ENCODE measurements around the gene ROPN1L.

ROPN1L gene

DNA sequence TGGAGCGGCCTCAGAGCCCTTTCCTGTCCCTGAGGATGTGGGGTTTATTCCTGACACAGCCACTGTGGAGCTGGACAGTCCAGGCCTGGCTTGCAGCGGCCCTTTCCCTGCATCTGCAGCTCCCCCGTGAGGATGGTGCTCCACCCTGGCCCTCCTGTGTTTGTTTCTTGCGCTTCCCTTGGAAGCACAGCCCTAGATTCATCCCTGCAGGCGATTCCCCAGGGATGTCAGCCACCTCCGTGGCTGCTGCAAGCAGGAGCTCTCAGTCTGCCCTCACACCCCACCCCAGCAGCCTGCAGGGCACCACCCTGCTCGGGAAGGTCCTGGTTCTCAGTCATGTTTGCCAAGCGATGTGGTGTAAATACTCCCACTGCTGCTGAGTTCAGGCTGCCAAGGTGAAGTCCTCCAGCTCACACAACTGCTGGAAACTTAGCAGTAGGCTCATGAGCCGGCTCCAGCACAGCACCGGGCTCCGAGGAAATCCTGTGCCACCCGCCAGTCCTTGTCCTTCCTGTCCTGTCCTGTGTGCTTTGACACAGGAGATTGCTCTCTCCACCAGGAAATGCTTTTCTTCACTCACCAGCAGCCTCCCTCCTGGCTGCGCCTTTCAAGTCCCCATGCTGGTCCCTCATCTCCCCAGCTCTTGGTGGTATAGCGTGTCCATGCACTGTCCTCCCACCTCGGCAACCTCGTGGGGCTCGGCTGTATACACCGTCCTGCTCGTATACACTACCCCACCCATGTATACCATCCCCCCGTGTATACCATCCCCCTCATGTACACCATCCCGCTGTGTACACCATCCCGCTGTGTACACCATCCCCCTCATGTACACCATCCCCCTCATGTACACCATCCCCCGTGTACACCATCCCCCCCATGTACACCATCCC lies 16.2 kb downstream of the ROPN1L start:
- H3K36me3 Mint-ChIP-seq: no peaks in the 10 kb centered on the region
- H3K9me3 Mint-ChIP-seq: no peaks in the 10 kb centered on the region
- ATAC-seq (ENCODE audit: low read depth) (no peak), DNase-seq (ENCODE audit: low spot score in 2 of 2) (no peak)
- no peak overlapping the region for H3K4me3 Mint-ChIP-seq
- no peak overlapping the region for H3K27ac Mint-ChIP-seq
- no peaks in the 10 kb centered on the region for H3K27me3 Mint-ChIP-seq
- H3K4me1 Mint-ChIP-seq: peaks cover 3% of the 10 kb centered on the region

DNA sequence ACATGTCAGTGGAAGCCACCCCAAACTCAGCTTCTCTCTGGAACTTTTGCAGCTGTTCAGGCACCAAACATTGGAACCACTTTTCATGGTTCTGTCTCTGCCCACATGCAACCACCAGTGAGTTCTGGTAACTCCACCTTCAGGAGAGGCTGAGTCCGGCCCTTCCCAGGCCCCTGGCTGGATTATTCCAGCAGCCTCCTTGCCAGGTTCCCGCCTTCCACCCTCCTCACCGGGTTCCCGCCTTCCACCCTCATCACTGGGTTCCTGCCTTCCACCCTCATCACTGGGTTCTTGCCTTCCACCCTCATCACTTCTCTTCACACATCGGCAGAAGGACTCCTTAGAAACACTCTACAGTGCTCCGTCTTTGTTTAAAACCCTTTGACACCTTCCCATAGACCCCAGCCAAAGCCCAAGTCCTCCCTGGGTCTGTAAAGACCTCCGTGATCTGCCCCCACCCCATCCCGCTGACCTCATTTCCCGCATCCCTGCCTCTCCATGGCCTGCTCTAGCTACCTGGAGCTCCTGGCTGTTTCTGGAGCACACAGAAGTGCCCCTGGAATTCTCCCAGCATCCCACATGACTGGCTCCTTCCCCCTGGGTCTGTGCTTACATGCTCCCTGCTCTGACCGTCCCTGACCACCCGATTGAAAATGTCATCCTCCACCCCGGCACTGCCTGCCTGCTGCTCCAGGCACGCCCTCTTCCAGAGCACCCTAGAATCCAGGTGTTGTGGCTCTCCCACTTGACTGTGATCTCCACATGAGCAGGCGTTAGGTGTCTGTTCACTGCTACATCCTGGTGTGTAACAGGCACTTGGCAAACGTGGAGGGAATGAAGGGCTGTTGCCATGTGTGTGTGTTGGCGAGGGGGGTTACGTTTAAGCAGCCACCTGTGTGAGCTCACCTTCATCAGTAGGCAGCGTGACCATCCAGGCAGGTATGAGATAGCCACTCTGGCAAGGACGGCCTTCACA lies 17.7 kb downstream of the ROPN1L start:
- no peak for DNase-seq (ENCODE audit: low spot score in 2 of 2)
- Mint-ChIP-seq H3K36me3 (no peaks in the 10 kb centered on the region), H3K9me3 (no peaks in the 10 kb centered on the region), H3K4me3 (no peak overlapping the region), H3K4me1 (peaks cover 2% of the 10 kb centered on the region), H3K27me3 (peaks cover 4% of the 10 kb centered on the region), H3K27ac (peak overlapping the region; percentile 36)
- no peak for ATAC-seq (ENCODE audit: low read depth)

DNA sequence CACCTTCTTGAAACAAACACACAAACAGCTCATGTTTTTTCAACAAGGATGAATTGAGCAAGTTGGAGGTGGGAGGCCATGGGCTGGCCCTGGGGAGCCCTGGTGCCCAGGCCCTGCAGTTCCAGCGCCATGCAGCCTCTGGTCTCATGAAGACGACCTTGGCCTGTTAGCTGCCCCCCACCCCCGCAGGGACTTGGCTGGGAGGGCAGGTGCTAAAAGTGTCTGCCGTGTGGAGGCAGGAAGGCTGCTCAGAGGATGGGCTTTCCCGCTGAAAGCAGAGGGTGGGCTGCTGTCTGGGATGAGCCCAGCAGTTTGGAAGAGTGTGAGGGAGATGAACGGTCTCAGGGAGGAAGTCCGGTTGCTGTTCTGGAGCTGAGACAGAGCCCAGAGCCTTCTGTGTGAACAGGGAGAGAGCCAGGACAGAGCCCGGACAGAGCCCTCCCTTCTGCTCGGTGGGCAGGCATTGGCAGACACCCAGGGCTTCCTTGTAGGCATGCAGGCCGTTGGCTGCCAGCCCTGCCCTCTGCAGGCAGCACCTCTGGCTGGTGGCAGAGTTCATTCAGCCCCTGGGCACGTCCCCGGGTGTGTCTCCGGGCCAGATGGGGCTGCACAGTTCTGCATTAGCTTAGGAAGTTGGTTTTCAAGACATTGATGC lies 18.7 kb downstream of the ROPN1L start:
- H3K27me3 Mint-ChIP-seq: peaks cover 5% of the 10 kb centered on the region
- no peaks in the 10 kb centered on the region for H3K36me3 Mint-ChIP-seq
- DNase-seq (ENCODE audit: low spot score in 2 of 2) (no peak), ATAC-seq (ENCODE audit: low read depth) (no peak)
- H3K27ac Mint-ChIP-seq: no peak overlapping the region
- peaks cover under 1% of the 10 kb centered on the region for H3K4me1 Mint-ChIP-seq
- no peak overlapping the region for H3K4me3 Mint-ChIP-seq
- H3K9me3 Mint-ChIP-seq: no peaks in the 10 kb centered on the region

DNA sequence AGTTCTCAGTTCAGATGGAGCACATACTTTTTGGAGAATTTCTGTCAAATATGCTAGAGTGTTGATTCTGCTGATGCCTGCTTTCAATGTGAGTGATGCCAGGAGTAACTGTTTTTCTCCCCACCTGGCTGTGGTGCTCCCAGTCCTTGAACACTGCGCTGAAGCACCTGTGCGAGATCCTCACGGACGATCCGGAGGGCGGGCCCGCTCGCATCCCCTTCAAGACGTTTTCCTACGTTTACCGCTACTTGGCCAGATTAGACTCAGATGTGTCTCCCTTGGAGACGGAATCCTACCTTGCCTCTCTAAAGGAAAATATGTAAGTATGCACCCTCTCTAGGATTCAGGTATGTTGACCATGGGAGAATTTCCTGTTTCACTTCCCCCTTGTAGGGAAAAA lies 19.4 kb downstream of the ROPN1L start:
- Mint-ChIP-seq H3K4me1 (no peaks in the 10 kb centered on the region), H3K27ac (no peak overlapping the region), H3K27me3 (peaks cover 5% of the 10 kb centered on the region), H3K36me3 (no peaks in the 10 kb centered on the region), H3K9me3 (no peaks in the 10 kb centered on the region), H3K4me3 (no peak overlapping the region)
- ATAC-seq (ENCODE audit: low read depth) (no peak), DNase-seq (ENCODE audit: low spot score in 2 of 2) (no peak)

DNA sequence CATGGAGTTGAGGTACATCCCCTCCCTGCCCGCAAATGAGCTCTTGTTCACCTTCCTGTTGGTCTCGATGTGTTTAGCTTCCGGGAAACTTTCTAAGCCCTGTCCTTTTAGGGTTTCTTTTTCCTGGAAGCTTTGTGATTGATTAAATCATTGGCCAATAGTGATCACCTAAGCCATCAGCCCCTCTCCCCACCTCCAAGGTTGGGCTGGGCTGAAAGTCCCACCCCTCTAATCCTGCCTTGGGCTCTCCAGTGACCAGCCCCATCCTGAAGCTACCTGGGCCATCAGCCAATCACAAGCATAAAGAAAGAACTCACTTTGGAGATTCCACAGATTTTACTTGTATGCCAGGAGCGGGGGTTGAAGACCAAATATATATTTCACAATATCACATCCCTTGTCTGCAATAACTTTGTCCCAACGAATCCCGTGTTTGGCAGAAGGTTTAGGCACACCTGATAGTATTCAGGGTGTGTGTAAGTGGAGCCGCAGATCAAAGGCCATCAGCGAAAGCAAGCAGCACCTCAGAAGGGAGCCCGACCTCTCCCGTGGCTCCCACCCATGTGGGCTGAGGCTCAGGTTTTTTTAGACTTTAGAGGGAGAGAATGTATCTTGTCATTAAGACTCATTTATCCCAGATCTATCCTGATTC lies 20.4 kb downstream of the ROPN1L start:
- ATAC-seq (ENCODE audit: low read depth) (no peak), DNase-seq (ENCODE audit: low spot score in 2 of 2) (no peak)
- Mint-ChIP-seq H3K27me3 (peaks cover 5% of the 10 kb centered on the region), H3K36me3 (no peaks in the 10 kb centered on the region), H3K4me3 (no peak overlapping the region), H3K4me1 (no peaks in the 10 kb centered on the region), H3K27ac (no peak overlapping the region), H3K9me3 (no peaks in the 10 kb centered on the region)

DNA sequence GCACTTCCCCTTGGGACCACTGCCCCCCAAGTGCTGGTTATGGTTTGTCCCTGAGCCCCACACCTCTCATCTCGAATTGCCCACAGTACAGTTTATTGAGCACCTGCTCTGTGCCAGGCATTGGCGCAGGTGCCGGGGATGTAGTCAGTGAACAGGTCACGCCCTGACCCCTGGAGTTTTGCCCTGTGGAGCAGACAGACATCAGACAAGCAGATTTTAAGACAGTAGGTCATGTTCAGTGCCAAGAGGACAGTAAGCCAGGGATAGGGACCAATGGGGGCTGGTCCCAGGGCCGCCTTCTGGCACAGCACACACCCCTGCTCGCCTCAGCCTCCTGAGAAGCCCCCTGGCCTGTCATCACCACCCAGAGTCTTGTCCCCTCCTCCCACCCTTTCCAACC lies 21.9 kb downstream of the ROPN1L start:
- Mint-ChIP-seq H3K27me3 (peaks cover 5% of the 10 kb centered on the region), H3K9me3 (no peaks in the 10 kb centered on the region)
- no peak for ATAC-seq (ENCODE audit: low read depth)

DNA sequence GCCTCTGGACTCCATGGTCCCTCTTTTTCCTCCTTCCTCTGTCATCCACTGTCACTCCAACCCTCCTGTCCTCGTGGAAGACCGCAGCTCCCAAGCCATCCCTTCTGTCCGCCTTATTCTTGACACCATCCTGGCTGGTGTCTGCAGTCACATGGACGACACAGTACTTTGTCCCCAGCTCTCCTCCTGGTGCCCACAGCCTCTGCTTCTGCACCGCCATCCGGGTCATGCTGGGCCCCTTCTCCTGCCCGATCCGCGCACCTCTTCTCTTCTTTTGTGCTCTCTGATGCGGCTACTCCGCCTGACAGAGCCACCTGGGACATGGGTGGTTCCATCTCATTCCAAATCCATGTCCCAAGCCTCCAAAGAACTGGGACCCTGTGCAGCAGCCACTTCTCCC lies 22.5 kb downstream of the ROPN1L start:
- Mint-ChIP-seq H3K36me3 (no peaks in the 10 kb centered on the region), H3K4me1 (no peaks in the 10 kb centered on the region), H3K4me3 (no peak overlapping the region), H3K27ac (no peak overlapping the region), H3K27me3 (peaks cover 5% of the 10 kb centered on the region), H3K9me3 (no peaks in the 10 kb centered on the region)
- ATAC-seq (ENCODE audit: low read depth) (no peak), DNase-seq (ENCODE audit: low spot score in 2 of 2) (no peak)

More for the DNA sequence above, 21.9 kb downstream of the ROPN1L start:
- Mint-ChIP-seq H3K4me1 (no peaks in the 10 kb centered on the region), H3K36me3 (no peaks in the 10 kb centered on the region), H3K27ac (no peak overlapping the region), H3K4me3 (no peak overlapping the region)
- DNase-seq (ENCODE audit: low spot score in 2 of 2): no peak

DNA sequence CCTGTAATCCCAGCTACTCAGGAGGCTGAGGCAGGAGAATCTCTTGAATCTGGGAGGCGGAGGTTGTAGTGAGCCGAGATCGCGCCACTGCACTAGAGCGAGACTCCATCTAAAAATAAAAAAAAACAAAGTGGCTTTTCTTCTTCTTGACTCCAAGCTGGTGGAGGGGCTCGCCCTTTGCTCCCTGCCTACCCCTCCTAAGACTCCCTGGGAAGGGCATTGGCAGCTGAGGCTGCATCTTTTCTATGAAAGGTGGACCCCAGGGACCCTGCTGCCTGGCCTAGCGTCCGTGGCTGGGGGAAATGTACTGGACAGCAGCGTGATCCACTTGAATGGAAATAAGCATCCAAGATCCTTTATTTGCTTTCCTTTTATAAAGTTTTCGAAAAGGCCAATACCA lies 24.0 kb downstream of the ROPN1L start:
- Mint-ChIP-seq H3K4me3 (no peak overlapping the region), H3K4me1 (no peaks in the 10 kb centered on the region), H3K27me3 (peaks cover 5% of the 10 kb centered on the region), H3K9me3 (no peaks in the 10 kb centered on the region), H3K27ac (no peak overlapping the region), H3K36me3 (no peaks in the 10 kb centered on the region)
- DNase-seq (ENCODE audit: low spot score in 2 of 2) (no peak), ATAC-seq (ENCODE audit: low read depth) (no peak)

DNA sequence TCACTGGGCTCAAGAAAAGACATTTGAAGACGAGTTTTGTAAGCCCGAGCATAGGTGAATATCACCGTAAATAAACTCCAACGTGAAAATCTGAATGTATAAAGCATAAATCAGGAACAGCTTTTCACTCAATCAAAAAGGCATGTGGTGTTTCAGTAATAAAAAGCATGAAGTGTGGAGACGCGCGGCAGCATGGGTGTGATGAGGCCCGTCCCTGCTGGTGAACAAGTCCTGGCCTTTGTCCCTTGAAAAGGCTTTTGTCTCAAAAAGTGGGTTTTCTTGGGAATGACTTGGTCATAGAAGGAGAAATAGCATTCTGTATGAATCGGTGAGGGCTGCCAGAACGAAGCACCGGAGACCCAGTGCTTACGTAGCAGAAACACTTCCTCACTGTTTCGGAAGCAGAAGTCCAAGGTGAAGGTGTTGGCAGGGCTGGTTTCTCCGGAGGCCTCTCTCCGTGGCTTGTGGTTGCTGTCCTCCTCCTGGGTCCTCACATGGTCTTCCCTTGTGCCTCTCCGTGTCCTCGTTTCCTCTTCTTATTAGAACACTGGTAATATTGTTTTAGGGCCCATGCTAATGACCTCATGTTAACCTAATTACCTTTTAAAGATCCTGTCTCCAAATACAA lies 24.9 kb downstream of the ROPN1L start:
- peaks cover 5% of the 10 kb centered on the region for H3K27me3 Mint-ChIP-seq
- H3K36me3 Mint-ChIP-seq: no peaks in the 10 kb centered on the region
- DNase-seq (ENCODE audit: low spot score in 2 of 2) (no peak), ATAC-seq (ENCODE audit: low read depth) (no peak)
- no peaks in the 10 kb centered on the region for H3K9me3 Mint-ChIP-seq
- H3K4me3 Mint-ChIP-seq: no peak overlapping the region
- no peaks in the 10 kb centered on the region for H3K4me1 Mint-ChIP-seq
- no peak overlapping the region for H3K27ac Mint-ChIP-seq

DNA sequence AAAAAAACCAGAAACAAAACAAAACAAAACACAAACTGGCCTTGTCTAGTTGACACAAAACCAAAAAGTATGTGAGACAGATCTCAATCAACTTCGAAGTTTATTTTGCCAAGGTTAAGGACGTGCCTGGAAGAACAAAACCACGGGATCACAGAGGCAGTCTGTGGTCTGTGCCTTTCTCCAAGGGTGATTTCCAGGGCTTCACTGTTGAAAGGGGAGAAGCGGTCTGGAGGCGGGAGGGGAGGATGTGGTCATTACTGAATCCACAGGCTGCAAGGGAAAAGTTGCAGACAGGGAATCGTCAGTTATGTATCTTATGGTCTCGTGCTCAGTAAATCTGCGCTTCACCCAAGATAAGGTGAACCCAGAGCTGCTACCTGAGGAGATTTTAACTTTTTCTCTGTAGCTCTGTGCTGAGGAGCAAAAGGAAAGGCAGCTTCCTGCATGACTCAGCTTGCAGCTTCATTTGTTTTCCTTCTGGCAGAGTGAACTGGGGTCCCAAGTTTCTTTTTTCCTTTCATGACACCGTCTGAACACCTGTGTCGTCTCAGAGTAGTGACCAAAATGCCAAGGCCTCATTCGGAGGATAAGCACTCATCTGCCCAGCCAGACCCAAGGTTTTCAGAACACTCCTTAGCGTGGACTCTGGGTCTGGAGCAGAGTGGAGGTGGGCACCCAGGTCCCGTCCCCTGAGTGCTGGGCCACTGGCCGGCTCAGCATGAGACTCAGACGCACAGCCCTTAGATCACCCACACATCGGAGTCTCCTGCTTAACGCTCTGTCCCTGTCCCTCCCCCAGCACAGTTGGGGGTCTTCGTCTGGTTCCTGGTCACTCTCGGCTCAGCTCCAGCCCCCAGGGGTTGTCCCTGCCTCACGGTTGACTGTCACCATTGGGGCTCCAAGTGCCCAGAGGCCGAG lies 25.9 kb downstream of the ROPN1L start:
- no peaks in the 10 kb centered on the region for H3K36me3 Mint-ChIP-seq
- H3K4me1 Mint-ChIP-seq: no peaks in the 10 kb centered on the region
- no peak overlapping the region for H3K27ac Mint-ChIP-seq
- peaks cover 5% of the 10 kb centered on the region for H3K27me3 Mint-ChIP-seq
- no peak overlapping the region for H3K4me3 Mint-ChIP-seq
- no peaks in the 10 kb centered on the region for H3K9me3 Mint-ChIP-seq
- no peak for DNase-seq (ENCODE audit: low spot score in 2 of 2)
- ATAC-seq (ENCODE audit: low read depth): no peak

DNA sequence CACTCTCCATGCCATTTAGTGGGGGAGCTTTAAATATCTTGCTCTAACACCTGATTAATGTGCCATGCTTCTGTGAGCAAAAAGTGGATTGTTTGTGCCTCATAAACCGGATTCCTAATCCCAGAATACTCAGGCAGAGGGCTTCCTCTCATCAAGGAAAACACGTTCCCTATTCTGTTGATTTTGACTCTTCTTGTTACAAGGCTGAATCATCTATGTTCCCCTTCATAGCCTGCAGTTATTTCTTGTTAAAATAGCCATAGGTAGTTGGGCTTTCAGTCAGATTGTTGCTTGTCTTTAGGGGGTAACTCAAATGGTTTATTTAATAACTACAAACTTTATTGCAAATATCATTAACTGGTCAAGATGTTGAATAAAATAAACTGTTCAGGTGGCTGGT lies 26.6 kb downstream of the ROPN1L start:
- H3K36me3 Mint-ChIP-seq: peaks cover 1% of the 10 kb centered on the region
- ATAC-seq (ENCODE audit: low read depth): no peak
- peaks cover 6% of the 10 kb centered on the region for H3K27me3 Mint-ChIP-seq
- H3K4me1 Mint-ChIP-seq: no peaks in the 10 kb centered on the region
- no peak for DNase-seq (ENCODE audit: low spot score in 2 of 2)
- no peaks in the 10 kb centered on the region for H3K9me3 Mint-ChIP-seq
- H3K4me3 Mint-ChIP-seq: no peak overlapping the region
- H3K27ac Mint-ChIP-seq: no peak overlapping the region

DNA sequence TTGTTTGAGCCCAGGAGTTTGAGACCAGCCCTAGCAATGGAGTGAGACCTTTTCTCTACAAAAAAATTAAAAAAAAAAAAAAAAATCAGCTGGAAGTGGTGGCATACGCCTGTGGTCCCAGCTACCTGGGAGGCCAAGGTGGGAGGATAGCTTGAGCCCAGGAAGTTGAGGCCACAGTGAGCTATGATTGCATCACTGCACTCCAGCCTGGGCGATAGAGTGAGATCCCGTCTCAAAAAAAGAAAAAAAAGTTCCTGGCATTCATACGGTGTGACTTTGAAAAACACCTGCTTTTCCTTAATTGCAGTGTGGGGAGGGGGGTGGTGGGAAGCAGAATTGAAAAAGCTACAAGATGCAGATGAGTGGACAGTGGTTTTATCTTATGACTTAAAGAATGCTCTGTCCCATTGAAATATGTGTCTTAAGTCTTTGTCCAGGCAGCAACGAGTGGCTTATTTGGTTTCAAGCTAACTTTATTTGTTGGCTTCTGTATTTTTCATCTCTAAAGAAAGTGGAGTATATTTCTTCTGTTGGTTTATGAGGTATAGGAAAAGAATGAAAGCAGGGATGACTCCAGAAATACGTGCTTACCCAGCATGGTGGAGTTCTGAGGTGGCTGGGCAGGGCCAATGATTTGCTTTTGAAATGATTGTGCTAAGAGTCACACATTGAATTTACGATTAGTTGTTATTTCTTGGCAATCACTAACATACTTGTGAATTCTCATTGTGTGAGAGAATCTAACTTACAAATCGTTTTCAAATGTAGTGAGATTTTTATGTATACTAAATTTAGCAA lies 27.8 kb downstream of the ROPN1L start:
- Mint-ChIP-seq H3K4me1 (no peaks in the 10 kb centered on the region), H3K27me3 (peaks cover 1% of the 10 kb centered on the region), H3K9me3 (no peaks in the 10 kb centered on the region), H3K4me3 (no peak overlapping the region), H3K27ac (no peak overlapping the region), H3K36me3 (peaks cover 1% of the 10 kb centered on the region)
- DNase-seq (ENCODE audit: low spot score in 2 of 2): no peak
- ATAC-seq (ENCODE audit: low read depth): no peak
